H1 (cell line): ENCODE measurements around the gene ZNF385D. TPM values are rescaled to one million over a fixed set of nuclear protein-coding genes. Genes with fewer than 3 reads are reported as not detected.

Source experiments
- CTCF ChIA-PET: fragments of 300-600 bp; sonication (Branson Sonifier 250); formaldehyde crosslinking; loops from one replicate; lab custom pipeline; 2021; ENCODE audit not compliant: partially characterized antibody; lab: Charles Lee
- POLR2A ChIA-PET: fragments of 300-600 bp; sonication (Branson Sonifier 250); formaldehyde crosslinking; loops from one replicate; lab custom pipeline; 2021; ENCODE audit warnings: inconsistent platforms; ENCODE audit not compliant: partially characterized antibody; lab: Charles Lee
- DNase-seq, 2 experiments: peaks; one replicate each; pipeline versions ENCODE4 v3.0.0 to v3.0.0-alpha.2; 2010 to 2022; ENCODE audit warnings: low spot score in 2 of 2, low read depth in 1 of 2, mixed read lengths in 1 of 2
- FAIRE-seq: peaks from 2 replicates; lab custom pipeline; 2011; peaks lifted over from hg19 to GRCh38; lab: Jason Lieb, UNC
- H2AFZ ChIP-seq: 2 replicates; pipeline ENCODE4 v1.8.1; 2012; ENCODE audit warnings: low read length, inconsistent platforms
- H2AK5ac ChIP-seq: 2 replicates; pipeline ENCODE4 v1.6.1; 2013; ENCODE audit warnings: low read depth, low read length
- H2BK120ac ChIP-seq: replicated peaks from 2 replicates; pipeline ENCODE3; 2013; ENCODE audit warnings: low read depth, low read length, inconsistent platforms
- H2BK12ac ChIP-seq: 2 replicates; pipeline ENCODE4 v1.6.1; 2013; ENCODE audit warnings: low read depth, low read length
- H2BK15ac ChIP-seq: 2 replicates; pipeline ENCODE4 v1.6.1; 2013; ENCODE audit warnings: low read length
- H2BK20ac ChIP-seq: 2 replicates; pipeline ENCODE4 v1.6.1; 2013; ENCODE audit warnings: low read length
- H2BK5ac ChIP-seq: 2 replicates; pipeline ENCODE4 v1.6.1; 2013; ENCODE audit warnings: low read depth, low read length
- H3K14ac ChIP-seq: 2 replicates; pipeline ENCODE4 v1.6.1; 2013; ENCODE audit warnings: inconsistent platforms; ENCODE audit not compliant: insufficient read length
- H3K18ac ChIP-seq: 2 replicates; pipeline ENCODE4 v1.6.1; 2013; ENCODE audit warnings: low read length; ENCODE audit errors: extremely low read depth
- H3K23ac ChIP-seq: 2 replicates; pipeline ENCODE4 v1.6.1; 2013; ENCODE audit warnings: inconsistent platforms; ENCODE audit not compliant: insufficient read length
- H3K23me2 ChIP-seq: 2 replicates; pipeline ENCODE4 v1.6.1; 2013; ENCODE audit warnings: low read depth, low read length
- H3K27ac ChIP-seq: 2 replicates; pipeline ENCODE4 v1.6.1; 2011; ENCODE audit warnings: low read depth, low read length, inconsistent platforms
- H3K27me3 ChIP-seq, 4 experiments: replicated peaks in 1 of 4; 1 replicate in 1 of 4; 2 replicates in 3 of 4; pipeline versions ENCODE4 v1.6.1 to v1.8.1; 2011 to 2013; ENCODE audit warnings: low read length in 3 of 4, mild to moderate bottlenecking in 3 of 4, inconsistent platforms in 2 of 4, mixed read lengths in 2 of 4, moderate library complexity in 1 of 4; ENCODE audit not compliant: control insufficient read depth in 3 of 4, insufficient read depth in 3 of 4; ENCODE audit errors: extremely low read depth in 1 of 4
- H3K36me3 ChIP-seq, 4 experiments: 2 replicates each; pipeline versions ENCODE4 v1.6.1 to v1.8.1; 2011 to 2013; ENCODE audit warnings: mild to moderate bottlenecking in 4 of 4, low read length in 3 of 4, moderate library complexity in 2 of 4, control low read depth in 1 of 4, inconsistent platforms in 1 of 4; ENCODE audit not compliant: insufficient read depth in 4 of 4, control insufficient read depth in 2 of 4
- H3K4ac ChIP-seq: replicated peaks from 2 replicates; pipeline ENCODE3; 2013; ENCODE audit warnings: low read length, low read depth, mixed read lengths, inconsistent platforms; ENCODE audit not compliant: insufficient read length
- H3K4me1 ChIP-seq, 4 experiments: replicated peaks in 1 of 4; 1 replicate in 1 of 4; 2 replicates in 3 of 4; pipeline versions ENCODE4 v1.6.1 to v1.8.1; 2011 to 2013; ENCODE audit warnings: low read length in 3 of 4, inconsistent platforms in 2 of 4, mixed read lengths in 1 of 4; ENCODE audit not compliant: insufficient read depth in 4 of 4, control insufficient read depth in 3 of 4
- H3K4me2 ChIP-seq, 2 experiments: 2 replicates each; pipeline versions ENCODE4 v1.6.1 to v1.8.1; 2011 to 2013; ENCODE audit warnings: low read depth in 2 of 2, low read length in 2 of 2, control low read depth in 1 of 2, inconsistent platforms in 1 of 2, mild to moderate bottlenecking in 1 of 2; ENCODE audit not compliant: insufficient read depth in 1 of 2
- H3K4me3 ChIP-seq, 4 experiments: fragments of 200-600, 300-600 bp in 1 of 4; sonication (generic), shearing (Covaris generic), sonication (Bioruptor Twin) in 1 of 4; 2 replicates each; pipeline versions ENCODE4 v1.5.1 to v1.8.1; 2011 to 2016; ENCODE audit warnings: low read length in 4 of 4, low read depth in 3 of 4, control low read depth in 2 of 4, inconsistent platforms in 2 of 4, mild to moderate bottlenecking in 2 of 4, mixed read lengths in 1 of 4, moderate library complexity in 1 of 4; ENCODE audit not compliant: insufficient read depth in 2 of 4; ENCODE audit errors: extremely low read depth in 1 of 4
- H3K56ac ChIP-seq: replicated peaks from 2 replicates; pipeline ENCODE3; 2013; ENCODE audit warnings: low read depth, mild to moderate bottlenecking, mixed read lengths, low read length, inconsistent platforms; ENCODE audit not compliant: insufficient read length
- H3K79me1 ChIP-seq: 2 replicates; pipeline ENCODE4 v1.6.1; 2013; ENCODE audit warnings: low read depth, low read length, control low read depth
- H3K79me2 ChIP-seq, 2 experiments: 2 replicates each; pipeline versions ENCODE4 v1.6.1 to v1.8.1; 2012 to 2013; ENCODE audit warnings: low read length in 2 of 2, mild to moderate bottlenecking in 2 of 2, inconsistent platforms in 1 of 2; ENCODE audit not compliant: insufficient read depth in 2 of 2, control insufficient read depth in 1 of 2
- H3K9ac ChIP-seq, 4 experiments: replicated peaks in 1 of 4; 1 replicate in 1 of 4; 2 replicates in 3 of 4; pipeline versions ENCODE4 v1.6.1 to v1.8.1; 2011 to 2013; ENCODE audit warnings: low read depth in 3 of 4, low read length in 3 of 4, control low read depth in 2 of 4, mild to moderate bottlenecking in 2 of 4, moderate library complexity in 2 of 4, inconsistent platforms in 1 of 4; ENCODE audit errors: extremely low read depth in 1 of 4
- H3K9me3 ChIP-seq, 2 experiments: 2 replicates each; pipeline versions ENCODE4 v1.6.1 to v1.8.1; 2012 to 2013; ENCODE audit warnings: mild to moderate bottlenecking in 2 of 2, moderate library complexity in 2 of 2, control low read depth in 1 of 2, inconsistent platforms in 1 of 2, low read depth in 1 of 2, low read length in 1 of 2, mixed read lengths in 1 of 2; ENCODE audit not compliant: insufficient read depth in 2 of 2
- H4K20me1 ChIP-seq, 2 experiments: replicated peaks in 1 of 2; 2 replicates each; pipeline versions ENCODE3 to v1.8.1; 2011 to 2013; ENCODE audit warnings: inconsistent platforms in 2 of 2, low read length in 2 of 2, mild to moderate bottlenecking in 1 of 2; ENCODE audit not compliant: insufficient read depth in 2 of 2, control insufficient read depth in 1 of 2
- H4K5ac ChIP-seq: 2 replicates; pipeline ENCODE4 v1.6.1; 2013; ENCODE audit warnings: low read length, low read depth, mixed read lengths, inconsistent platforms; ENCODE audit not compliant: insufficient read length
- H4K8ac ChIP-seq: 2 replicates; pipeline ENCODE4 v1.8.0; 2013; ENCODE audit warnings: mild to moderate bottlenecking, moderate library complexity, low read length, inconsistent platforms; ENCODE audit not compliant: insufficient read depth; ENCODE audit errors: extremely low read depth
- H4K91ac ChIP-seq: replicated peaks from 2 replicates; pipeline ENCODE3; 2013; ENCODE audit warnings: low read length, mixed read lengths, inconsistent platforms; ENCODE audit not compliant: insufficient read length
- CREB1 ChIP-seq: IDR thresholded peaks from 2 replicates; pipeline ENCODE4 v1.6.1; 2012; ENCODE audit warnings: inconsistent platforms
- JUND ChIP-seq: IDR thresholded peaks from 2 replicates; pipeline ENCODE4 v1.6.1; 2011; ENCODE audit warnings: mild to moderate bottlenecking, improper control_type of control experiment, low read length
- RAD21 ChIP-seq, 2 experiments: IDR thresholded peaks in 1 of 2; conservative IDR thresholded peaks in 1 of 2; 2 replicates each; pipeline ENCODE4 v1.6.1; 2011; ENCODE audit warnings: low read depth in 2 of 2, low read length in 2 of 2, improper control_type of control experiment in 1 of 2, inconsistent platforms in 1 of 2, mild to moderate bottlenecking in 1 of 2, moderate library complexity in 1 of 2
- RNF2 ChIP-seq: fragments of 200-900, 300-1000 bp; sonication (generic); IDR thresholded peaks from 2 replicates; pipeline ENCODE4 v1.7.1; 2016; ENCODE audit warnings: borderline replicate concordance, low read depth, mild to moderate bottlenecking, antibody characterized with exemption, low read length; ENCODE audit not compliant: poor library complexity, severe bottlenecking; ENCODE audit errors: missing control alignments
- TBP ChIP-seq: IDR thresholded peaks from 2 replicates; pipeline ENCODE4 v1.6.1; 2011; ENCODE audit warnings: low read depth, low read length, improper control_type of control experiment
- TCF12 ChIP-seq: IDR thresholded peaks from 2 replicates; pipeline ENCODE4 v1.6.1; 2011; ENCODE audit warnings: low read depth, mild to moderate bottlenecking, low read length
- WGBS, 2 experiments: shearing (Covaris generic) in 1 of 2; methylation state at CpG; one replicate each; pipeline versions ENCODE4 v1.1.6 to v1.1.7; 2013 to 2015; ENCODE audit warnings: low lambda C conversion rate in 2 of 2, mixed read lengths in 2 of 2, inconsistent platforms in 1 of 2, low coverage in 1 of 2, missing lambda C conversion rate in 1 of 2; ENCODE audit not compliant: insufficient replicate concordance in 2 of 2, insufficient coverage in 1 of 2, insufficient read length in 1 of 2; ENCODE audit errors: extremely low coverage in 1 of 2, missing lambda C conversion rate in 1 of 2; 5-methylcytosine and 5-hydroxymethylcytosine counted together
- polyA plus RNA-seq, 7 experiments: library from polyadenylated mRNA; depleted of rRNA in 3 of 7; stranded (reverse) in 5 of 7; unstranded in 2 of 7; fragments of >200 nt in 5 of 7; fragments of 200-250 nt in 2 of 7; gene quantifications; 1 replicate in 5 of 7; 2 replicates in 1 of 7; 4 replicates in 1 of 7; pipeline versions ENCODE4 v1.2.1 to v1.2.3, GENCODE V29; 2011 to 2013; ENCODE audit warnings: missing spikeins in 2 of 7, mixed read lengths in 2 of 7
- total RNA-seq: library from RNA; stranded (reverse); fragmentation: NEBNext Ultra II Directional; extraction: Animal tissue kit (Norgen Biotek cat#: 25700); gene quantifications from 2 replicates; pipeline ENCODE4 v1.2.1, GENCODE V29; 2021
- TF ChIP-seq, protein P1 (sequence below): IDR thresholded peaks from 2 replicates; pipeline ENCODE4 v1.6.1; 2012; ENCODE audit warnings: inconsistent platforms

Gene ZNF385D
- total and polyA plus RNA-seq, 2 of the 8 experiments (the other 6 are each of a cell fraction or from before 2014, with no cell fraction given), result 5.9 to 10.8 TPM

DNA sequence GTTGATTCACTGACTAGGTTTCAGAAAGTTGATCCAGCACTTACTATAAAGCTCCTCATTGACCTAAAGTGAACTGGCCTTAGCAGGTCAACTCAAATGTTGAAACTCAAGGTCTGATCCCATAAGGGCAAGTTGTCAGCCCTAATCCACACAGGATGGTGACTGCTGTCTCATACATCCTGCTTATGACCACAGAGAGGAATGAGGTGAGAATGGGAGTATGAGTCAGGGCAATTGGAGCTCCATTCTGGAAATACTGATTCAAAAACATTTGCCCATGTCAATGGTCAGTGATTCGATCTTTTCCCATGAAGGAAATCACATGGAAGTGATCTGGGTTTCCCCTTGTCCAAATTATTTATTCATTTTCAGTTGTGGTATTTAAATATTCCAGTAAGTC is 78.7 kb downstream of the ZNF385D start:
- H2BK20ac ChIP-seq, result no peak overlapping the region
- H4K5ac ChIP-seq, result no peak overlapping the region
- H3K56ac ChIP-seq, result no peak overlapping the region
- H3K4ac ChIP-seq, result no peak overlapping the region
- H3K9ac ChIP-seq, result no peak overlapping the region
- H3K36me3 ChIP-seq, result no peaks in the 10 kb centered on the region
- H3K27ac ChIP-seq, result no peak overlapping the region
- no peak for FAIRE-seq
- no peaks in the 10 kb centered on the region for H3K9me3 ChIP-seq
- no peak overlapping the region for H2BK15ac ChIP-seq
- no peaks in the 10 kb centered on the region for H3K27me3 ChIP-seq
- no peak overlapping the region for H3K14ac ChIP-seq
- no peak overlapping the region for H2BK120ac ChIP-seq
- WGBS, 2 experiments, result 100% methylated on average over 1 of the region's 1 CpG; no CpG with 5 or more reads in 1 of the 2 experiments
- DNase-seq, result no peak
- H4K20me1 ChIP-seq, result no peaks in the 10 kb centered on the region
- no peak overlapping the region for H4K8ac ChIP-seq
- no peaks in the 10 kb centered on the region for H3K79me2 ChIP-seq
- TF ChIP-seq CREB1 (no peak), TCF12 (no peak), RAD21 (IDR thresholded peaks at IDR 0.05 in 1 of 2, conservative IDR thresholded peaks at IDR 0.05 in 1 of 2; ENCODE audit: low read depth in 2 of 2, low read length in 2 of 2) (no peak), RNF2 (no peak), JUND (no peak), TBP (no peak)
- TF ChIP-seq, protein P1, sequence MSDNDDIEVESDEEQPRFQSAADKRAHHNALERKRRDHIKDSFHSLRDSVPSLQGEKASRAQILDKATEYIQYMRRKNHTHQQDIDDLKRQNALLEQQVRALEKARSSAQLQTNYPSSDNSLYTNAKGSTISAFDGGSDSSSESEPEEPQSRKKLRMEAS, result no peak
- no peak overlapping the region; the same call in 1 of the 2 replicates for H2BK5ac ChIP-seq
- no peak overlapping the region for H2AK5ac ChIP-seq
- peaks cover 1% of the 10 kb centered on the region; the same call in 1 of the 2 replicates for H3K23me2 ChIP-seq
- H2BK12ac ChIP-seq, result no peak overlapping the region; the same call in 1 of the 2 replicates
- H3K4me1 ChIP-seq, result peaks cover 0 to 4% (median 0%) of the 10 kb centered on the region in 4 experiments; a peak in 2 of 7 replicates
- no peak overlapping the region for H3K4me2 ChIP-seq
- no peak overlapping the region for H2AFZ ChIP-seq
- H3K18ac ChIP-seq, result no peak overlapping the region
- H4K91ac ChIP-seq, result no peak overlapping the region
- POLR2A ChIA-PET, result no interaction called here
- CTCF ChIA-PET, result no interaction called here
- no peak overlapping the region for H3K4me3 ChIP-seq
- no peaks in the 10 kb centered on the region for H3K79me1 ChIP-seq
- H3K23ac ChIP-seq, result no peak overlapping the region
